DMS 273 (cell line): Measurements from ENCODE around the gene SEC14L2.

Experiments used
- DNase-seq: peaks from one replicate; lab custom pipeline; 2025; ENCODE audit not compliant: unreplicated experiment; lab: John Stamatoyannopoulos, UW

Gene SEC14L2

DNA sequence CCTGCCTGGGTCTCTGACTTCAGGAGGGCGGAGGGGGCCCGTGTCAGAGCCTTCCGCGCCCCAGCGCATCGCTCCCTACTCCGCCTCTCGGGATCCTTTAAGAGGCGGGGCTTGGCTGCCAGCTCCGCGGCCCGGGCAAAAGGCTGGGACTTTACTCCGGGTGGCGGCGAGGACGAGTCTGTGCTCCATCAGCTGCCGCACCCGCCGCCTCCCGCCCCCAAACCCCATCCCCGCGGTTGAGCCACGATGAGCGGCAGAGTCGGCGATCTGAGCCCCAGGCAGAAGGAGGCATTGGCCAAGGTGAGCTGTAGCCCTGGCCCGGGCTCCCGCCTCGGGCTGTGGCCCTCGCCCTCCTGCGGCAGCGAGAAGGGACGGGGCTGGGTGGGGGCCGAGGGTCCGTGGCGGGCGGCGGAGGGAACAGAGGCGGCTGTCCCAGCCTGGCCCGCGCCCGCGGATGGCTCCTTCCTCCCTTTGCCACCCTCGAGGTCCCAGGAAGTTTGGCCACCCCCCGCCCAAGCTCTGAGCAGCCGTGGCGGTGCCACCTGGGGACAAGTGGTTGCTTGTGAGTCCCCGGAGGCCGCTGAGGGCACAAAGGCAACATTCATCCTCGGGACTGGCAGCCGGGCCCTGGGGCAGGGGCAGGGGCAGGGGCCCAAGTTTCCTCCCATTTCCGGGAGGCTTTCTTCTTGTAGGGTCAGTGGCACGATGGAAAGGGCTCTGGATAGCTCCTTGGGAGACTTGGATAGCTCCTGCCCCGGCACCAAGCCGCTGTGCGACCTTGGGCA, at the start of gene SEC14L2:
Gene SEC14L2, plus strand, starts transcription at position 148 of the 785 bp plus-strand sequence. Its CDS starts 99 bp downstream, at position 247.
- peak; percentile 77 for DNase-seq

DNA sequence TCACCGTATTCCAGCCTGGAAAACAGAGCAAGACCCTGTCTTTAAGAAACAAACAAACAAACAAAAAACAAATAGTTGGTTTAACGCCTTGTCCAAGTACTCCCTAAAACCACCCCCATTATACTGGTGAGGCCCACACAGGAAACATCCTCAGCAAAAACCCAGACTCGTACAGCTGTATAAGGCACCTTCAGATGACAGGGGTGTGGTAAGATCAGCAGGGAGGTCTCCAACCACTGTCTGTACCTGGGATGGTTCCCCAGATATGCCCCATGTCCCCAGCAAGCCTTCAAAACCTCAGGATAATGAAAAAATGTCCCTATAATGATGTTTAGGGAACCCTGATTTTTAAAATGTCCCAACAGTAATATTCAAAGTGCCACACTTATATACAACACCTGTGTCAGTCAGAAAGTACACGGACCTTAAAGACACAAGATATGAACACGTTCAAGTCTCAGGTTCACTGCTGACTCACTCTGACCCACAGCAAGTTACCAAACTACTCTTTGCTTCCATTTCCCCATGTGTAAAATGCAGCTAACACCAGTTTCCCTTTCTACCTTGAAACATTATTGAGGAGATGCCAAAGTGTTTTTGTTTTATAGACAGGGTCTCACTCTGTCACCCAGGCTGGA, 49.4 kb upstream of the SEC14L2 start:
- no peak for DNase-seq

DNA sequence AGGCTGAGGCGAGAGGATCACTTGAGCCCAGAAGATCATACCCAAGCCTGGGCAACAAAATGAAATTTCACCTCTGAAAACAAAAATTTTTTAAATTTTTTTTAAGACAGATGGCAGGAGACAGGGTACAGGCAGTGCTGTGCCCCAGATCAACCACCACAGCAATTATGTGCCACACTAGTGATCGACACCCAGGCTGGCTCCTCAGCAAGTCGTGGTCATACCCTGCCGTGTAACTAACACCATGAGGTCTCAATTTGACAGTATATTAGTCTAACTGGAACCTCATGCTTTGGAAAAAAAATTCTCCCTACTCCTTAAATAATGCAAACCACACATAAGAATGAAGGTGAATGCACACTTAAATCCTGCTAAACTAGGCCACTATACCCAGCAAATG, 48.4 kb upstream of the SEC14L2 start:
- DNase-seq, result no peak

DNA sequence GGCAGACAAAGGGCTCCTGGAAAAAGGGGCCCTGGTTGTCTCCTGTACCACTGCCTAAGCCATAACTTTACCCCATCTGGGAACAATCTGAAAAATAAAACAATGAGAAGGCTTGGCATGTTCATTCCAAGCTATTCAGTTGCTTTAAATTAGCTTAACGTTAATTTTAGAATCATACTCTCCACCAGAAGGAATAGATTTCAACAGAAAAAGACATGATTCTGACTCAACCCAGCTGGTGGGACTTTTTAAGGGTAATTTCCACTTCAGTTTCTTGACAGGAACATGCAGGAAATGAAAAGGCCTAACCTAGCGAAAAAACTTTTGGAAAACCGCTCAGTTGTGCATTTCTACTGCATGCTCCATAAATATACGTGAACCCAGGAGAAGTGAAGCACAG, 48.0 kb upstream of the SEC14L2 start:
- DNase-seq, result no peak

DNA sequence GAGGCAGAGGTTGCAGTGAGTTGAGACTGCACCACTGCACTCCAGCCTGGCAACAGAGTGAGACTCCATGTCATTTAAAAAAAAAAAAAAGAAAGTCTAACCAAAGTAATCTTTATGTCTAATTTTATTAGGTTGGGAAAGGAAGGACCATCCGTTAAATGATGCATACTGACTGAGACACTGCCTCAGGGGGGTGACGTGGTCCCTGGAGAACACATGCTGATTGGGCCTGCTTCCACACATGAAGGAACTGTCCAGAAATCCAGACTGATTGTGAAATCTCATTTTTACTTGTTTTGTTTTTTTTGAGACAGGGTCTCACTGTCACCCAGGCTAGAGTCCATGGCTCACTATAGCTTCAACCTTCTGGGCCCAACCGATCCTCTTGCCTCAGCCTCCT, 45.6 kb upstream of the SEC14L2 start:
- DNase-seq, result no peak

DNA sequence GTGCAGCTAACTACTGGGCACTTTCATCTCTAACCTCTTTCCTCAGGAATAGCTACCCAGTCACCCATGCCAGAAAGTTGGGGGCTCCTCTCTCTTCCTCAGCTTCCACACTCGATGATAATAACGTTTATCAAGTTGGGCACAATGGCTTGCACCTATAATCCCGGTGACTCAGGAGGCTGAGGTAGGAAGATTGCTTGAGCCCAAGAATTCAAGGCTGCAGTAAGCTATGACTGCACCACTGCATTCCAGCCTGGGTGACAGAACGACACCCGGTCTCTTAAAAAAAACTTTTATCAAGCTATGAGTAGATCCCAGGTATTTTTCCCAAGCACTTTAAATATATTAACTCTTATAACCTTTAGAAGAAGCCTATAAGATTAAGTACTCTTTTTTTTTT, 42.2 kb upstream of the SEC14L2 start:
- DNase-seq, result no peak

DNA sequence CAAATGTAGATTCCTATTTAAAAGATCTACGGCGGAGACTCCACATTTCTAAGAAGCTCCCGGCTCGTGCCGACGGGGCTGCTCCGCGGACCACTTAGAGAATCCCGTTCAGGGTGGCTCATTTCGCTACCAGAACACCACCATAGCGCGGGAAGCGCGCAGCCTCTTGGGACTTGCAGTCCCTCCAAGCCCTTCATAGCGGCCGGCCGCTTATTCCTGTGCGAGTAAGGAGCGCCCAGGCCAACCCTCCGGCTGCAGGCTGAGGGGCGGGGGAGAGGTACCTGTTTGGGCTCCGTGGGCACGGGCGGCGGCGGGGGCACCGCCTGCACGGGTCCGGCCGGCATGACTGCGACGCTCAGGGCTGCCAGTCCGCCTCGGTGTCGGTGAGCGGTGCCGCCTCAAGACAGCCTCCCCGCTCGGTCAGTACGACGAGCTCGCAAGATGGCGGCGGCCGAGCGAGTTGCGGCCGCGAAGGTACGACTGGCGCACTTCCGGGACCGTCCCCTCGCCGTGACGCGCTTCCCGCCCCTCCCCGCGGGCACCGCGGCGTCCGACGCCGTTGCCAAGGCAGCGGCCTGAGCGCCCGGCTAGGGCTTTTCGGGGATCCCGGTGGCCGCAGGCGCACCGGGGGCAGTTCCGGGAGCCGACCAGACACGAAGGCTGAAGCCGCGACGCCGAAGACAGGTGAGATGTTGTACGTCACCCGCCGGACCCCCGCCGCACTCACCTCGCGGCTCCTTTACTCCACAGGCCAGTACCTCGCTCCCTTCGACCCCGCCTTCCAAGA, 40.2 kb upstream of the SEC14L2 start, which contains the start of the genes CCDC157 and SF3A1:
Gene CCDC157, plus strand, starts transcription at position 559 of the 787 bp plus-strand sequence. CDS start 8,994 bp downstream, outside the sequence.
Gene SF3A1, minus strand, starts transcription at position 446 of the 787 bp plus-strand sequence. Its CDS starts 102 bp downstream, at position 344.
- peak; percentile 92 for DNase-seq

DNA sequence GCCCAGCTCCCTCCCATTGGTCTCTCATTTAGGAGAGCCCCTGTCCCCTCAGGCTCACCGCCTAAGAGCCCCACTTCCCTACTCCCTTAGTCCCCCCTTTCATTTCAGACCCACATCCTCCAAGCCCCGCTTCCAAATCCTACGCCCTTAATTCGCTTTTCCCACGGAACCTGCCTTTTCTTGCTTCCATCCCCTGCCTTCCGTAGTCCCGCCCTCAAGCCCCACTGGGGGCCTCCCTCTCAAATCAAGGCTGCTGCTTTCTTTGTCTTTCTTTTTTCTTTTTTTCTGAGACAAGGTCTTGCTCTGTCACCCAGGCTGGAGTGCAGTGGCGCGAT, 39.6 kb upstream of the SEC14L2 start:
- DNase-seq, result no peak

DNA sequence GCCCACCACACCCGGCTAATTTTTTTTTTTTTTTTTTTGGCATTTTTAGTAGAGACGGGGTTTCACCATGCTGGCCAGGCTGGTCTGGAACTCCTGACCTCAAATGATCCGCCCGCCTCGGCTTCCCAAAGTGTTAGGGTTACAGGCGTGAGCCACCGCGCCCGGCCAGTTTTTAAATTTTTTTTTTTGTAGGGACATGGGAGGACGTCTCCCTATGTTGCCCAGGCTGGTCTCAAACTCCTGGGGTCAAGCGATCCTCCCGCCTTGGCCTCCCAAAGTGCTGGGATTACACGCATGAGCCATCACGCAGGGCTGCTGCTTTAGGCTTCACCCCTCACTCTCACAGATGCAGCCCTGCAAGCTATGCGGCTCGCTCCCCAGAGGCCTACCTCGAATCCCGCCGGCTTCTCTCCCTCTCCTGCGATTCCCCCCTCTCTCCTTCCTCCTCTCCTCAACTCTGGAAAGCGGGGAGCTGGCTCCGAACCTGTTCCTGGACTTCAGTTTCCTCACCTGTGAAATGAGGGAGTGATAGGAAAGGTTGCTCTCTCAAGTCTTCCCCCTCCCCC, 39.1 kb upstream of the SEC14L2 start:
- DNase-seq, result no peak

DNA sequence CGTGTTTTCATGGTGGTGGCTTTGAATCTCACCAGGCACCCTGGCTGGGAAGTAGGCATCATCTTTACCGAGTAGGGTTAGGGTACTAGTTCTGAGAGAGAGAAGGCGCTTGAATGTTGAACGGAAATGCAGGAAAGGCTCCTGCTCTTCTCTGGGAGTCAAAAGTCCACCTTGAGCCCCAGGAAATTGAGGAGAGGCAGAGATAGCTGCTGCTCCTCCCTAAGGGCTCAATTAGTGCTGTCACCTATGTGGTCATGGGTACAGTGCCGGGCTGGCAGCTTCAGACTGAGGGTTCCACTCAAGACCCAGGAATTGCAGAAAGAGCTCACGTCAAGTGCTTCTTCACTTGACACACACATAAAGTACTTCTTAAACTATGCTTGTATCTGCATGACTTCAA, 38.3 kb upstream of the SEC14L2 start:
- DNase-seq, result no peak

DNA sequence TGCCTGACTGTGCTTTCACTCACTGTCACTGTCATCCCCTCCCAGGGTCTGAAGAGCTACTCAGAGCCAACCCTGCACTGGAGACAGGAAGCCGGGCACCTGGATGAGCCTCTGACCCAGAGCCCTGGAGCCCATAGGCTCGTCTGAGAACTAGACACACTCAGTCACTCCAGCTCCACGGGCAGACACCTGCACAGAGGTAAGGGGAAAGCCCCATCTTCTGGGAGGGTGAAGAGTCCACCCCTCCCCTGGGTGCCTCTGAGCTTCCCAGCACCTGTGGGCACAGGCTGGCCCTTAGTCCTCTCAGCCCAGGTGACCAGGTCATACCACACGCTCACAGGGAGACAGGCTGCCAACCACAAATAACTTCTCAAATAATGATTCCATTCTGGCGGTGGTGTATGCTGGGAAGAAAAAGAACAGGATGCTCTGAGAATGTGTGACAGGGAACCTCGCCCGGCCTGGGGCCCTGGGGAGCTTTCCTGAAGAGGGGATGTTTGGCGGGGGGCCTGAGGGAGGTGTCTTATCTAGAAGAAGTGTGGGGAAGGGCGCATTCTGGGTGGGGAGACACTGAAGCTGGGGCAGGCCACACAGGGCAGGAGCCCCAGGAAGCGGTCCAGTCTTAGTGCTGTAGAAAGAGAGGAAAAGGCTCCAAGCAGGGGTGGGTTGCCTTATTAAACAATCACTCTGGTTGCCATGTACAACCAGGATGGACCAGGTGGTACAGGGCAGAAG, 34.7 kb upstream of the SEC14L2 start:
- no peak for DNase-seq

DNA sequence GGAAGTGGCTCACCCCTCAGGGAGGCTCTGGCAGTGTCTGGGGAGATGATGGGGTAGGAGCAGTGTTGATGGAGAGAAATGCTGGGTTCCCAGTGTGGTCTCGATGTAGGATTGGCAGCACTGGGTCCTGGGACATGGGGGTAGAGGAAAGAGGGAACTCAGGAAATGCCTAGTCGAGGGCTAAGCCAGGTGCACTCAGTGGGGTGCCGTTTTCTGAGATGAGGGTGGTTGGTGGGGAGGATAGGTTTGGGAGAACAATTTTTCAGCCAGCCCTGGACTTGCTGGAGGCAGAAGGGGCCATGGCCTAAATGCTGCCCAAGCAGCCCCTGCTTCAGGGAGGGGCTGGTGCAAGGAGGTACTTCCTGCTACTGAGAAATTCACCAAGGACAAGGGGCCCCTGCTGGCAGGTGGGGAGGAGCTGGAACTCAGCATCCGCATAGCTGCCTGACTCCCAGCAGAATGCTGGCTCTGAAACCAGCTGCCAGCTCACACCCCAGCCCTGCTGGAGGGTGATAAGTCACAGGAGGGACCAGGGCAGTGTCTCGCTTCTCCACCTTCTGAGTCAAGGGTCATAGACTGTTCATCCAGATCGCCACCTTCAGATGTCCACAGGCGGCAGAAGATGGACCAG, 34.1 kb upstream of the SEC14L2 start:
- DNase-seq, result peak; percentile 9

DNA sequence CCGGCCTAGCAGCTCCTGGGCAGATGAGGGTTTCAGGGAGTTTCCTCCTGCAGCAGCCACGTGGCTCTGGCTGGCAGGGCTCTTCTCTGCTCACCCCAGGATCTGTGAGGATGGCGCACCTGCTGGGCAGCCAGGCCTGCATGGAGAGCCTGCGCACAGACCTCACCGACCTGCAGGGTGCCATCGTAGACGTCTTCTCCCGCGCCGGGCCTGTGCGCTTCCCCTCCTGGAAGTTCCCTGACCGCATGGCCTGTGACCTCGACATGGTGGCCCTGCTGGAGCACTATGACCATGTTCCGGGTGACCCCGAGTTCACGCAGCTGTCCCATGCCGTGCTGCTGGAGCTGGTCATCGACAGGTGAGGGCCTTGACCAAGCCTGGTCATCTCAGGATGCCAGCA, 30.9 kb upstream of the SEC14L2 start:
- DNase-seq, result no peak

DNA sequence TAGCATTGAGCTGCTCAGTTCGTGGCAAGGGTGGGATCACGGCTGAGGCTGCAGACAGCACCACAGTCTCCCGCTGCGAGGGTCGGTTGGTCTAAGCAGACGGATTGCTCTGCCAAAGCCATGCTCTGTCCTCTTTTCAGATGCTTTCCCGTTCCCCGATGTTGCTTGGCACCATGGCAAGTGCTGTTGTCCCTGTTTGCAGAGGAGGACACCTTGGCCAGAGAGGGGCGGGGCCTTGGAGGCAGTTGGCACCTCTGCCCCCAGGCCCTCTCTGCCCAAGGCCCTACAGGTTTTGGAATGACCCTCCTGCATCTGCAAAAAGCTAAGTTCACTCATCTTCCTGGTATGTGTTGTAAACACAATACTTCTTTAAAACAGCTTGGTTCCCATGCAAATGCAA, 28.4 kb upstream of the SEC14L2 start:
- DNase-seq, result no peak

DNA sequence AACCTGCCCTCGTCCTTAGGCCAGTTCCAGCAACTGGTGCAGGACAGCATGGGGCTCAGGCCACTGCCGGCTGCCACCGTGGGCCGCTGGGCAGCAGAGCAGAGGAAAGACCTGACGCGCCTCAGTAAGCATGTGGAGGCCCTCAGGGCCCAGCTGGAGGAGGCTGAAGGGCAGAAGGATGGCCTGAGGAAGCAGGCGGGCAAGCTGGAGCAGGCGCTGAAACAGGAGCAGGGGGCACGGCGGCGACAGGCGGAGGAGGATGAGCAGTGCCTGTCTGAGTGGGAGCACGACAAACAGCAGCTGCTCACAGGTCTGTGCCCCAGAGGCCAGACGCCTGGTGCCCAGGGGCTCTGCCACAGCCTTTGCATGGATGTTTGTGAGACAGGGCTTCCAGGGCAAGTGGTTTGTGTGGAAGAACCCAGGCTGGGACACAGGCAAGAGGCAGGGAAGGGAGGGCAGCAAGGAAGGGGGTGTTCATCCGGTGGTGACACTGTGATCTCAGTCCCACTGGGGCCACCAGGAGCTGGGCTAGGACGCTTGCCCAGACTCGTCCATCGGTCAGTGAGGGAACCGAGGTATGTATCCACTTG, 26.1 kb upstream of the SEC14L2 start:
- DNase-seq, result peak; percentile 59

DNA sequence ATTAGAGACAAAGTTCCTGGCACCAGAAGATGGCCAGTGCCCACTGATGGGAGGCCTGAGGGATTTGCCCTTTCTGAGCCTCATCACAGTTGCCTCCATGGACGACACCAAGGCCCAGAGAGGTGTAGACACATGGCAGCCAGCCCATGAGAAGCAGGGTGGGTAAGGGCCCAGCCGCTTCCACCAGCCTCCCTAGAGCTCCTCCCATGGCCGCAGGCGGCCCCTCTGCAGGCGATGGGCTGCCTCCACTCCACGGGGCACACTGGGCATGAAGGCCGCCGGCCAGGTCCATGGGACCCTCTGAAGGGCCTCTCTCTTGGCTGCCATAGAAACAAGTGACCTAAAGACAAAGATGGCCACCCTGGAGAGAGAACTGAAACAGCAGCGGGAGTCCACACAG, 25.5 kb upstream of the SEC14L2 start:
- DNase-seq, result no peak

DNA sequence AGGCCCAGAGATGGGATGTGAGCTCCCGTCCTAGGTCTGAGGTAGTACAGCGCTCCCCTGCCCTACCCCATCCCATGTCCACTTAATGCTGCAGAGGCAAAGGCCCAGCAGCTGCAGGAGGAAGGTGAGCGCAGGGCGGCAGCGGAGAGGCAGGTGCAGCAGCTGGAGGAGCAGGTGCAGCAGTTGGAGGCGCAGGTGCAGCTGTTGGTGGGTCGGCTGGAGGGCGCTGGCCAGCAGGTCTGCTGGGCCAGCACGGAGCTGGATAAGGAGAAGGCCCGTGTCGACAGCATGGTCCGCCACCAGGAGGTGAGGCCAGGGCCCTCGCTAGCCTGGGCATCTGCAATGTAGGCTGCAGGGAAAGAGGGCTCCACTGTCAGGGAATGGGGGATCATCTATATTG, 24.8 kb upstream of the SEC14L2 start:
- no peak for DNase-seq

DNA sequence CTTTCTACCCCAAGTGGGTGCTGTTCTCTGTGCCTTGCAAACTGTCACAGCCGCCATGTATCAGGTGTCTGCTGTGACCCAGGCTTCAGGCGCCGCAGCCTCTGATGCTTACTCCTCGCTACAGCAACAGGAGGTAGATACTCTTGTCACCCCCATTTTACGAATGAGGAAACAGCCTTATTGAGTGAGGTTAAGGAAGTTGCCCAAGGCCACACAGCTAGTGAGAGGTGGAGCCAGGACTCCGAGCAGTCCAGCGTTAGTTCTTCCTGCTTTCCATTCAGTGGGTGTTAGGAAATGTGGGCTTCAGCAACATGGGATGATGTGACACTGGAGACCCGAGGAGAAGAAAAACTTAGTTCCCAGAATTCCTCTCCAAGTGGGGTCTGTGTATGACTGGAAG, 23.9 kb upstream of the SEC14L2 start:
- DNase-seq, result no peak

DNA sequence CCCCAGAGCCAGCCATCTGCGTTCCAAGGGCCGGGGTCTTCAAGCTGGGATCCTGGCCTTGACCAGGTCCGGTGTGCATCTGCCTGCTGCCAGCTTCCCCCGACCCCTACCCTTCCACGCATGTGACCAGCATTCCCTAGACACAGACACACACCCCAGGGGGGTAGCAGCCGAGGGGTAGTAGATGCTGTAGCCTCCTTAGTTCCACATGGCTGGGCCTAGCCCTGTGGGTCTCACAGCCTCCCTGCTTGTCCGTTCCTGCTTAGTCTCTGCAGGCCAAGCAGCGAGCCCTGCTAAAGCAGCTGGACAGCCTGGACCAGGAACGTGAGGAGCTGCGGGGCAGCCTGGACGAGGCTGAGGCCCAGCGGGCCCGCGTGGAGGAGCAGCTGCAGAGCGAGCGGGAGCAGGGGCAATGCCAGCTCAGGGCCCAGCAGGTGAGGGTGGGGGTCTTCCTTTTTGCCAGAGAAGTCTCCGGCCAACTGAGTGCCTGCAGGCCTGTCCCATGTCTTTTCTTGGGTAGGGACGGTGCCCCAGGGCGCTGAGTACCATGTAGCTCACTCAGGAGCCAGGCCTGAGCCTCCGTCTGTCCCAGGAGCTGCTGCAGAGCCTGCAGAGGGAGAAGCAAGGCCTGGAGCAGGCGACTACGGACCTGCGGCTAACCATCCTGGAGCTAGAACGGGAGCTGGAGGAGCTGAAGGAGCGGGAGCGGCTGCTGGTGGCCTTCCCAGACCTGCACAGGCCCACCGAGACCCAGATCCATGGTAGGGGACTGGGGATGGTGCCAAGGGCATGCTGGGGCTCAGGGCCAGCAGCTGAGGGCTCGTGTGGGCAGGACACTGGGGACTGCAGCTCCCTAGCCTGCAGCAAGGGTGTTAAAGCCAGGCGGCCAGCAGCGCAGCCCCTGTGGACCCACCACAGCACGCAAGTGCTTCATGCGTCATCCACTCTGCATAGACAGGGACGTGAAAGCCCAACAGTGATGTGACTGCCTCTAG, 23.2 kb upstream of the SEC14L2 start:
- DNase-seq, result no peak
